ENCODE results near the gene IFNL1. TPM values are rescaled to one million over a fixed set of nuclear protein-coding genes. Genes with fewer than 3 reads are reported as not detected.

Gene IFNL1
- total RNA-seq, 1 donor from 2014 or later = not detected

DNA sequence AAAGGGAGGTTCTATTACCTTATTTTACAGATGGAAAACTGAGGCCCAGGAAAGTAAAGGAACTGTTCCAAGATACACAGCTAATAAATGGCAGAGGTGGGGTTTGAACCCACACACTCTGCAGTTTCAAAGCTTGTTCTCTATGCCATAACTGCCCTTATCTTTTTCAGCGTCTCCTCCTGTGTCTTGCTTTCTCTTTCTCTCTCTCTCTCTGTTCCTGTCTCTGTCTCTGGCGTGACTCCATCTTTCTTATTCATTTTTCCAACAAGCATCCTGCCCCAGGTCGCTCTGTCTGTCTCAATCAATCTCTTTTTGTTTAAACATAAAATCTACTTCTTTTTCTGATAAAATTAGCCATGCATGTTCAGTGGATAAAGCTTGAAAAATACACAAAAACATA, 44.4 kb upstream of the IFNL1 start:
- Mint-ChIP-seq H3K36me3 (ENCODE audit: low read depth) (no peaks in the 10 kb centered on the region), H3K27ac (ENCODE audit: unreplicated experiment) (no peak overlapping the region), H3K4me1 (no peaks in the 10 kb centered on the region), H3K4me3 (no peak overlapping the region), H3K9me3 (no peaks in the 10 kb centered on the region), H3K27me3 (ENCODE audit: low read depth) (peaks cover 84% of the 10 kb centered on the region)
- TF ChIP-seq, protein P1, sequence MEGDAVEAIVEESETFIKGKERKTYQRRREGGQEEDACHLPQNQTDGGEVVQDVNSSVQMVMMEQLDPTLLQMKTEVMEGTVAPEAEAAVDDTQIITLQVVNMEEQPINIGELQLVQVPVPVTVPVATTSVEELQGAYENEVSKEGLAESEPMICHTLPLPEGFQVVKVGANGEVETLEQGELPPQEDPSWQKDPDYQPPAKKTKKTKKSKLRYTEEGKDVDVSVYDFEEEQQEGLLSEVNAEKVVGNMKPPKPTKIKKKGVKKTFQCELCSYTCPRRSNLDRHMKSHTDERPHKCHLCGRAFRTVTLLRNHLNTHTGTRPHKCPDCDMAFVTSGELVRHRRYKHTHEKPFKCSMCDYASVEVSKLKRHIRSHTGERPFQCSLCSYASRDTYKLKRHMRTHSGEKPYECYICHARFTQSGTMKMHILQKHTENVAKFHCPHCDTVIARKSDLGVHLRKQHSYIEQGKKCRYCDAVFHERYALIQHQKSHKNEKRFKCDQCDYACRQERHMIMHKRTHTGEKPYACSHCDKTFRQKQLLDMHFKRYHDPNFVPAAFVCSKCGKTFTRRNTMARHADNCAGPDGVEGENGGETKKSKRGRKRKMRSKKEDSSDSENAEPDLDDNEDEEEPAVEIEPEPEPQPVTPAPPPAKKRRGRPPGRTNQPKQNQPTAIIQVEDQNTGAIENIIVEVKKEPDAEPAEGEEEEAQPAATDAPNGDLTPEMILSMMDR (conservative IDR thresholded peaks at IDR 0.05) = no peak
- no peak for DNase-seq (ENCODE audit: low read depth, low spot score)

- H3K27me3 Mint-ChIP-seq (ENCODE audit: low read depth) = peaks cover 77% of the 10 kb centered on the region
- peaks cover 2% of the 10 kb centered on the region for H3K9me3 Mint-ChIP-seq
Observed at GRCh38 chr19:39252458-39252857, 43.7 kb upstream of the IFNL1 start.

GRCh38 chr19:39253374-39254149, 42.6 kb upstream of the IFNL1 start:
- H3K27ac Mint-ChIP-seq (ENCODE audit: unreplicated experiment) = no peak overlapping the region
- H3K9me3 Mint-ChIP-seq = peaks cover 2% of the 10 kb centered on the region
- DNase-seq (ENCODE audit: low read depth, low spot score) = no peak
- H3K27me3 Mint-ChIP-seq (ENCODE audit: low read depth) = peaks cover 74% of the 10 kb centered on the region
- no peaks in the 10 kb centered on the region for H3K36me3 Mint-ChIP-seq (ENCODE audit: low read depth)
- TF ChIP-seq, protein P1 (conservative IDR thresholded peaks at IDR 0.05) = no peak
- H3K4me1 Mint-ChIP-seq = peaks cover 6% of the 10 kb centered on the region
- no peak overlapping the region for H3K4me3 Mint-ChIP-seq

More at GRCh38 chr19:39252458-39252857, 43.7 kb upstream of the IFNL1 start:
- TF ChIP-seq, protein P1 (conservative IDR thresholded peaks at IDR 0.05) = no peak
- no peak for DNase-seq (ENCODE audit: low read depth, low spot score)
- Mint-ChIP-seq H3K4me1 (no peaks in the 10 kb centered on the region), H3K36me3 (ENCODE audit: low read depth) (no peaks in the 10 kb centered on the region), H3K27ac (ENCODE audit: unreplicated experiment) (no peak overlapping the region), H3K4me3 (no peak overlapping the region)

- no peak overlapping the region for H3K4me3 Mint-ChIP-seq
- peaks cover 66% of the 10 kb centered on the region for H3K27me3 Mint-ChIP-seq (ENCODE audit: low read depth)
- peaks cover 6% of the 10 kb centered on the region for H3K4me1 Mint-ChIP-seq
- DNase-seq (ENCODE audit: low read depth, low spot score) = no peak
- H3K36me3 Mint-ChIP-seq (ENCODE audit: low read depth) = no peaks in the 10 kb centered on the region
- TF ChIP-seq, protein P1 (conservative IDR thresholded peaks at IDR 0.05) = no peak
- peaks cover 2% of the 10 kb centered on the region for H3K9me3 Mint-ChIP-seq
- H3K27ac Mint-ChIP-seq (ENCODE audit: unreplicated experiment) = no peak overlapping the region
Observed at GRCh38 chr19:39254531-39255345, 41.5 kb upstream of the IFNL1 start.

- H3K9me3 Mint-ChIP-seq = peaks cover 2% of the 10 kb centered on the region
- TF ChIP-seq, protein P1 (conservative IDR thresholded peaks at IDR 0.05) = no peak
- H3K27ac Mint-ChIP-seq (ENCODE audit: unreplicated experiment) = no peak overlapping the region
- H3K4me3 Mint-ChIP-seq = no peak overlapping the region
- H3K27me3 Mint-ChIP-seq (ENCODE audit: low read depth) = peaks cover 63% of the 10 kb centered on the region
- DNase-seq (ENCODE audit: low read depth, low spot score) = no peak
- no peaks in the 10 kb centered on the region for H3K36me3 Mint-ChIP-seq (ENCODE audit: low read depth)
- H3K4me1 Mint-ChIP-seq = peaks cover 6% of the 10 kb centered on the region
Observed at GRCh38 chr19:39257227-39257626, 39.0 kb upstream of the IFNL1 start.
